GM12875 (cell line): ENCODE data around the gene TP53I11.
A peak's percentile ranks its signal among the peaks of the same experiment; 100 is the strongest.

Source experiments
- H3K4me3 ChIP-seq: one replicate; pipeline ENCODE4 v1.5.1; 2011; ENCODE audit warnings: low read depth, low read length, control low read depth
- TF ChIP-seq, protein P1 (sequence below): IDR thresholded peaks from 2 replicates; pipeline ENCODE4 v1.5.1; 2011; ENCODE audit warnings: low read depth, mild to moderate bottlenecking, control low read depth, inconsistent platforms, low read length, moderate library complexity, borderline replicate concordance; ENCODE audit not compliant: insufficient read depth

Gene TP53I11, protein sequence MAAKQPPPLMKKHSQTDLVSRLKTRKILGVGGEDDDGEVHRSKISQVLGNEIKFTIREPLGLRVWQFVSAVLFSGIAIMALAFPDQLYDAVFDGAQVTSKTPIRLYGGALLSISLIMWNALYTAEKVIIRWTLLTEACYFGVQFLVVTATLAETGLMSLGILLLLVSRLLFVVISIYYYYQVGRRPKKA

DNA sequence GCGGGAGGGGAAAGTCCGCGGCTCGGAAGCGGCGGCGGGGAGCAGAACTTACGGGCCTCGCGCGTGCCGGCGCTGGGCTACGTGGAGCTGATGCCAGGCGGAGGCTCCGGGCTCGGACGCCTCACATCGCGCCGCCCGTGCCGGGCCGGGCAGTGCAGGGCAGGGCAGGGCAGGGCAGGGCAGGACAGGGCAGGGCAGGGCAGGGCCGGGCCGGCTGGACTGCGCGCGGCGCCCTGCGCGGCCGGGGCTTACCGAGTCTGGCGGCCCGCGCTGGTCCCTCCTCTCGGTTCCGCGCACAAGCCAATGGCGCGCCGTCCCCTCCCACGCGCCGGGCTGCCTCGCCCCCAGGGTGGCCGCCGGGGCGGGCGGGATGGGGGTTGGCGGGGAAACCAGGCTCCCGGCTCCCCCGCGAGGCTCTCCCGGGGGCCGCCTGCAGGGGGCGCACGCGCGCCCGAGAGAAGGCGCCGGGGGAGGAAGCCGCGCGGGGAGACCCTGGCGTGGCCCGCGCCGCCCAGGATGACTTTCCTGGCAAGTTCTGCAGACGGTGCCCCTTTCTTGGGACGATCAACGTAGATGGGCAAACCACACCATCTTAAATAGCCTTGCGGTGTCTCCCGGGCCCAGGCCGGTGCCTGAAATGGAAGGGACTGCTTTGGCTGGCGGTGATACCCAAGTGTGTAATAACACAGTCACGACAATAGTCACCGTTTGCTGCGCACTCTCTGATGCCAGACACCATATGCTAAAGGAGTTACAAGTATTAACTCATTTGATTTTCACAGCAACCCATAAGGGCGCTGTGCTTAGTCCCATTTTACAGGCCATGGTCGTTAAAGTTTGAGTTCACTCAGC, at the start of gene TP53I11:
TSS of gene TP53I11 (minus strand) at position 259 of the 852 bp plus-strand sequence. CDS start 12,548 bp downstream, outside the sequence.
- no peak within 1 kb of the TSS for H3K4me3 ChIP-seq
- TF ChIP-seq, protein P1, sequence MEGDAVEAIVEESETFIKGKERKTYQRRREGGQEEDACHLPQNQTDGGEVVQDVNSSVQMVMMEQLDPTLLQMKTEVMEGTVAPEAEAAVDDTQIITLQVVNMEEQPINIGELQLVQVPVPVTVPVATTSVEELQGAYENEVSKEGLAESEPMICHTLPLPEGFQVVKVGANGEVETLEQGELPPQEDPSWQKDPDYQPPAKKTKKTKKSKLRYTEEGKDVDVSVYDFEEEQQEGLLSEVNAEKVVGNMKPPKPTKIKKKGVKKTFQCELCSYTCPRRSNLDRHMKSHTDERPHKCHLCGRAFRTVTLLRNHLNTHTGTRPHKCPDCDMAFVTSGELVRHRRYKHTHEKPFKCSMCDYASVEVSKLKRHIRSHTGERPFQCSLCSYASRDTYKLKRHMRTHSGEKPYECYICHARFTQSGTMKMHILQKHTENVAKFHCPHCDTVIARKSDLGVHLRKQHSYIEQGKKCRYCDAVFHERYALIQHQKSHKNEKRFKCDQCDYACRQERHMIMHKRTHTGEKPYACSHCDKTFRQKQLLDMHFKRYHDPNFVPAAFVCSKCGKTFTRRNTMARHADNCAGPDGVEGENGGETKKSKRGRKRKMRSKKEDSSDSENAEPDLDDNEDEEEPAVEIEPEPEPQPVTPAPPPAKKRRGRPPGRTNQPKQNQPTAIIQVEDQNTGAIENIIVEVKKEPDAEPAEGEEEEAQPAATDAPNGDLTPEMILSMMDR: peak; percentile 54

DNA sequence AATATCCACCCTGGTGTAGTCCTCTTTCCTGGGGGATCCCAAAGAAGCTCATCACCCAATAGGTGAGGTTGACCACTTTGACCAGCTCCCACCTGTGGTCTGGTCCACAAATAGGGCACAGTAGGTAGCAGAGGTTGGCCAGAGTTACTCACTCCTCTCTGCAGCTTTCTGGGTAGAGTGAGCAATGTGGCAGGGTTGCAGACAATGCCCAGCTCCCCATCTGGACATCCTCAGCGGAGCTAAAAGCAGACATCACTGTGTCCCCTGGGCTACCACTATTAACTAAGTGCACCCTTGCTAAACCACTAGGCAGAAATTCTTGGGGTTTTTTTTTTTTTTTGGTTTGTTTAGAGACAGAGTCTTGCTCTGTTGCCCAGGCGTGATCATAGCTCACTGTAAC, 48.4 kb upstream of the TP53I11 start:
- TF ChIP-seq, protein P1: no peak
- H3K4me3 ChIP-seq: no peak overlapping the region

DNA sequence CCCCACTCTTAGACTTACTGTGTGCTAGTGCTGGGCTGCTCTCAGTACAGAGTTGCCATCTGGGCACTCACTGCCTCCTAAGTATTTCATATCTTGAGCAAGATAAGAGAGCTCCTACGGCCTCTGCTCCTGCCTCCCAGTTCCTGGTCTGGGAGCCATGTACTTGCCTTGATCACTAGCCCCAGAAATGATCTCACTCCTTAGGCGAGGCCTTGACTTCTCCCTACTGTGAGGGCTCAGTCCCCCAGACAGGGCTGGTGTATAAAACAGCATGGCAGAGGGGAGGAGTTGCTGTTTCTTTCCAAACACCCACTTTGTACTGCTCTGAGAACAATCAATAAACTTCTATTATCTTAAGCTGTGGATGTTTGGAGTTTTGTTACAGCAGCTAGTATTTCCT, 47.4 kb upstream of the TP53I11 start:
- H3K4me3 ChIP-seq: no peak overlapping the region
- TF ChIP-seq, protein P1: no peak

DNA sequence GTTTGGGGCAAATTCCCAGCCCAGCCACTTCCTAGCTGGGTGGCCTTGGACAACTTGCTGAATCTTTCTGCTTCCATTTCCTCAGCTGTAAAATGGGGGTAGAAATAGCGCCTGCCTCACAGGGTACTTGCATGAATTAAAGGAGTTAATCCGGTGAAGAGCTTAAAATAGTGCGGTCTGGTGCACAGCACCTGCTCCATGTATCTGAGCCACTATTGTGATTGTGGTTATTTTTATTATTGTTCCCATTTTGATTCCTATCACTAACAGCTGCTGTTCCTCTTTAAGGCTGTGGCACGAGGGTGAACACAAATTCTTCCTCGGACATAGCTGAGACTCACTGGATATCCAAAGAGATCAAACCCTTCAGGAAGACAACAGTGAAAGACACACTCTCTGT, 46.9 kb upstream of the TP53I11 start:
- no peak overlapping the region for H3K4me3 ChIP-seq
- TF ChIP-seq, protein P1: no peak

DNA sequence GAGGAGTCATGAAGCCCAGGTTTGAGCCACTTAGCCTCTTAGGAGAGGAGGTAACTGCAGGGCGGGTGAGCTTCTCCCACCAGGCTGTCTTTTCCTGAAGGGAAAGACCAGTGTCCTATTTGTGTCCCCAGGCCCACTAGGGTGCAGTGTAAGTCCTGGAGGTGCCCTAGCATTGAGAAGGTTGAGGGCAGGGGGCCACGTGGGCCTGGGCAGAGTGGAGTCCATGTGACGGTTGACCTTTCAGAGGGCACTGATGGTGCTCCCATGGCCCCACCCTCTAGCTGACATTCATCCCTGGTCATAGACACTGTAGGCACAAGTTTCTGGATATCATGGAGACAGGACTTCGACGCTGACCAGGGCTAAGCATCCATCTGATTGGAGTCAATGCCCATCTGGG, 44.1 kb upstream of the TP53I11 start:
- no peak overlapping the region for H3K4me3 ChIP-seq
- TF ChIP-seq, protein P1: no peak

DNA sequence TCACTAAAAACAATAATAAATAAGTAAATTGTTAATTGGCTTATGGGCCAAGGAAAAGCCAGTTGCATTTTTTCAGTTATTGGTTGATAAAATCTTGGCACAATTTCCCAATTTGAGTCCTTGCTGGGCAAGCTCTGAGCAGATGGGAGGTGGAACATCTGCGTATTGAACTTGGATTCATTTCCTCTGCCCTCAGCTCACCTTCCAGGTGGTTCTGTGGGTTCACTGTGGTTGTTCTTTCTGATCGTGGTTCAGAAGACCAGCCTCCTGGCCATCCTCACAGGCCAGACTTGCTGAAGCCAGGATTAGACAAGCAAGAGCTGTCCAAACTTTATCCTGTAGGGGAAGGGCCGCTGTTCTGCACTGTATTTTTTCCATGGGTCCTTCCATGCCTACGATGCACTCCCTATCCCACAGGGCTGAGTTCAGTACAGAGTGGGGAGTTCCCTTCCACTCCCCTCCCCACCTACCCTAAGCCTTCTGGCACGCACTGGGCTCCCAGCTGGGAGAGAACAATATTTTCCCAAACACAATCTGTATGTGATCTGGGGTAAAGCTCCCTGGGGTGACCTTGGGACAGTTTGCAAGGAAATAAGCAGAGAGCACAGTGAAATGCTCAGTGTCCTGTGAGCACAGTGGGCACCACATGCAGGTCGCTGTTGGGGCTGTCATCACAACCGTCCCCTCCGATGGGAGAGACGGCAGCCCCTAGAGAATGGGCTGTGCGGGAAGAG, 43.5 kb upstream of the TP53I11 start:
- TF ChIP-seq, protein P1: no peak
- no peak overlapping the region for H3K4me3 ChIP-seq

DNA sequence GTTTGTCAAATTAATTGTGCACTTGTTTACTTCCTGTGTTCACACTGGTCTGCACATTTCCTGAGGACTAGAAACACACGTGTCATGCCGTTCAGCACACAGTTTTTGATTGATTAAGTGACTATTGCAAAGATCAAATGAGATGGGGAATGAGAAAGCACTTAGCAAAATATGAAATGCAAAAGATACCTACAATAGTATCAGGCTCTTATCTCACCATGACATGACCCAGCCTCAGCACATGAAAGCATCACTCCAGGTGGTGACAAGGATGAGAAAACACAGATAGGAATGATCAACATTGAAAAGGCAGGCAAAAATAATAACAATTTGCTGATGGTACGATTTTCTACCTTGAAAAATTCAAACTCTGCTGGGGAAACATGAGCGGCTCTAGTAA, 42.1 kb upstream of the TP53I11 start:
- TF ChIP-seq, protein P1: no peak
- no peak overlapping the region for H3K4me3 ChIP-seq
